ENCODE results near the gene TUBA8. TPM values are rescaled to one million over a fixed set of nuclear protein-coding genes. Genes with fewer than 3 reads are reported as not detected.

Gene TUBA8
- total RNA-seq, 2 donors from 2014 or later, result 0.41 to 2.2 TPM

DNA sequence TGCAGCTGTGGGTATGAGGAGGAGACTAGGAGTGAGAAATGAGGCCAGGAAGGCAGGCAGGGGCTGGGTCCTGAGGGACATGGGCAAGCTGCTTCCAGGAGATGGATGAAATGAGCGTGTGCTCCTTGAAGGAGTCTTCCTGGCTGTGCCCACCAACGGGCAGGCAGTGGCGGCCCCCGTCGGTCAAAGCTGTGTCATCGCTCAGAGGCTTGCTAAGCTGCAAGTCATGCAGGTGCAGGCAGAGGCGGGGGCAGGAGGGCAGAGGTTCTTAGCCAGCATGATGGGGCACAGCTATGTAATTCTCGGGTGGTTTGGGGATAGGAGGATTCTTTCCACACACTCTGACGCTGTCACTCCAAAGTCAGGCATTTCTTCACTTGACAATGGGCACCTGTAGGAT is 45.4 kb upstream of the TUBA8 start:
- ATAC-seq (ENCODE audit: insufficient number of reproducible peaks, low FRiP score, low read depth), result no peak
- peaks cover 19 to 44% of the 10 kb centered on the region in 2 donors for H3K4me1 ChIP-seq (ENCODE audit: control insufficient read depth in 1 of 2, low read depth in 2 of 2)
- no peaks in the 10 kb centered on the region for H3K9me3 ChIP-seq
- H3K27me3 ChIP-seq (replicated peaks; ENCODE audit: insufficient read depth), result no peaks in the 10 kb centered on the region
- H3K27ac ChIP-seq, result no peak overlapping the region
- H3K36me3 ChIP-seq, result no peaks in the 10 kb centered on the region
- no peak for DNase-seq (ENCODE audit: low spot score)
- TF ChIP-seq, protein P1, sequence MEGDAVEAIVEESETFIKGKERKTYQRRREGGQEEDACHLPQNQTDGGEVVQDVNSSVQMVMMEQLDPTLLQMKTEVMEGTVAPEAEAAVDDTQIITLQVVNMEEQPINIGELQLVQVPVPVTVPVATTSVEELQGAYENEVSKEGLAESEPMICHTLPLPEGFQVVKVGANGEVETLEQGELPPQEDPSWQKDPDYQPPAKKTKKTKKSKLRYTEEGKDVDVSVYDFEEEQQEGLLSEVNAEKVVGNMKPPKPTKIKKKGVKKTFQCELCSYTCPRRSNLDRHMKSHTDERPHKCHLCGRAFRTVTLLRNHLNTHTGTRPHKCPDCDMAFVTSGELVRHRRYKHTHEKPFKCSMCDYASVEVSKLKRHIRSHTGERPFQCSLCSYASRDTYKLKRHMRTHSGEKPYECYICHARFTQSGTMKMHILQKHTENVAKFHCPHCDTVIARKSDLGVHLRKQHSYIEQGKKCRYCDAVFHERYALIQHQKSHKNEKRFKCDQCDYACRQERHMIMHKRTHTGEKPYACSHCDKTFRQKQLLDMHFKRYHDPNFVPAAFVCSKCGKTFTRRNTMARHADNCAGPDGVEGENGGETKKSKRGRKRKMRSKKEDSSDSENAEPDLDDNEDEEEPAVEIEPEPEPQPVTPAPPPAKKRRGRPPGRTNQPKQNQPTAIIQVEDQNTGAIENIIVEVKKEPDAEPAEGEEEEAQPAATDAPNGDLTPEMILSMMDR (IDR thresholded peaks at IDR 0.05), result no peak
- no peak overlapping the region for H3K4me3 ChIP-seq

DNA sequence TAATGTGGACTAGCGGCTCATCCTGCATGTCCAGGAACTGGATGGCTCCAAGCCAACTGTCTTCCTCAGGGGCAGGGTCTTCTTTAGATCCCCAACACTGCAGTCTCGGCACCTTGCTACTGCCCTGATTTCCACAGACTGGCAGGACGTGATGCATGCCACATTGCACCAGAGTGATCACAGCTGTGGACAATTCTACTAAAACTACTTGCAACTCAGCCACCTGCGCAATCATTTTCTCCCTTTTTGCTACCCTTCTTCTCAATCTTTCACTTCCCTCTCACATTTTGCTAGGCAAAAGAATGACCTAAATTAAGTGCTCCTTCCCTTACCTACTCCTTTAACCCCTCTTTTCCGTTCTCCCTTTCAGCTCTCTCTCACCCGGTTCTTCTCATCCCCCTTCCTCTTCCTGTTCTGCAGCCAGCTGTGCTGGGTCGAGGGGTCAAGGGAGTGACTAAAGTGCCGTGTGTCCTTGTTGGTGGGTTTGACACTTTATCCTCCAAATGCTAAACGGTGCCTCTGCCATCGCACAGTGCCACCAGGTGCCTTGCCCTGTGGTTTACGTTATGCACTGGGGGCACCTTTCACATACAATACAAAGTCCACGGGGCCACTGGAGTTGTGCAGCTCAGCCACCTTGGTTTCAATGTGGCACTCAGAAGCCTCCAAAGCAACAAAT is 44.3 kb upstream of the TUBA8 start:
- no peak for ATAC-seq (ENCODE audit: insufficient number of reproducible peaks, low FRiP score, low read depth)
- peaks cover 19 to 37% of the 10 kb centered on the region in 2 donors for H3K4me1 ChIP-seq (ENCODE audit: control insufficient read depth in 1 of 2, low read depth in 2 of 2)
- no peak for DNase-seq (ENCODE audit: low spot score)
- H3K27ac ChIP-seq, result peak overlapping the region; percentile 88 to 97
- no peaks in the 10 kb centered on the region for H3K9me3 ChIP-seq
- H3K27me3 ChIP-seq (replicated peaks; ENCODE audit: insufficient read depth), result no peaks in the 10 kb centered on the region
- H3K4me3 ChIP-seq, result no peak overlapping the region
- H3K36me3 ChIP-seq, result no peaks in the 10 kb centered on the region
- TF ChIP-seq, protein P1 (IDR thresholded peaks at IDR 0.05), result no peak

DNA sequence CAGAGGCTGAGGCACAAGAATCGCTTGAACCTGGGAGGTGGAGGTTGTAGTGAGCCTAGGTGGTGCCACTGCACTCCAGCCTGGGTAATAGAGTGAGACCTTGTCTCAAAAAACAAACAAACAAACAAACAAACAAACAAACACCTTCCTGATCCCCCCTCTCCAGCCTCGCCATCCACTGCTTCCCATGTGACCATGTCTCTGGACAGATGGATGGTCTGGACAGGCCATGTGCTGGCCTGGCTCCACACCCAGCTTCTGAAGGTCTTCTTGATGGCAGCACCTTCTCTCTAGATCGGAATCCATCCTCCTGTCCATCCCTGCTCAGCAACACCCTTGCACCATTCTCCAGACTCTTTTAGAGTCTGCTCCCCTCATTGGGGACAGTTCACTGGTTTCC is 43.5 kb upstream of the TUBA8 start:
- TF ChIP-seq, protein P1 (IDR thresholded peaks at IDR 0.05), result no peak
- Histone ChIP-seq H3K4me1 (ENCODE audit: control insufficient read depth in 1 of 2, low read depth in 2 of 2) (peaks cover 15 to 30% of the 10 kb centered on the region in 2 donors), H3K9me3 (no peaks in the 10 kb centered on the region), H3K27ac (peak overlapping the region; percentile 88 to 97), H3K4me3 (peak overlapping the region; percentile 51), H3K36me3 (no peaks in the 10 kb centered on the region), H3K27me3 (replicated peaks; ENCODE audit: insufficient read depth) (no peaks in the 10 kb centered on the region)
- peak; percentile 29 for ATAC-seq (ENCODE audit: insufficient number of reproducible peaks, low FRiP score, low read depth)
- no peak for DNase-seq (ENCODE audit: low spot score)

DNA sequence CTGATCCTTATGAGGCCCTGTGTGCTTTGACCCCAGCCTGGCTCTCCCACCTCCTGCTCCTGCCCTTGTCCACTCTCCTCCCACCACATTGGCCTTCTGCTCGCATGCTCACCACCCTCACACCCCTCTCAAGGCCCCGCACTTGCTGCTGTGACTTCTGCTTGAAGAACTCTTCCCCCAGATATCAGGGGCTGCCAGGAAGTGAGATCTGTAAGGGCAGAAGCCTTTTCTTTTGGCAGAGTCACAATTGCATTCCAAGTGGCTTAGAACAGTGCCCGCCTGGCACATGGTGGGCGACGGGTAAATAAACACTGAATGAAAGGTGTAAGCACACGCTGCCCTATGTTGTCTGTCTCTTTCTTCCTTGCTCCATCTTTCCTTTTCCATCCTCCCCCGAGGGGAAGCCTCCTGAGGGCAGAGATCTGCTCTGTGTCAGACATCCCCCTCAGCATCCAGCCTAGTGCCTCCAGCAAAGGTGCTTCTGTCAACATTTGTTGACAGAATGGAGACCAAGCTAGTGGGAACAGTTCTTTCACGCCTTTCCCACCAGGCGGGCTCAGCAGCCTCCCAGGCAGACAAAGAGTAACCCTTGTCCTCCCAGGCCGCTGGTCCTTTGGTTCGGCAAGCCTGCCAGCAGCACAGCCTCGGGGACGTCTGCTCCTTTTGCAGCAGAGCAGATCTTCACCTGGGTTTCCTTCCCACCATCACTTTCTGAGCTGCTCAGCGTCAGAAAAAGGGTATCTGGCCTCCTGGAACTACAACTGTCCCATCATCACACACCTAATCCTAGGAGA is 42.9 kb upstream of the TUBA8 start:
- TF ChIP-seq, protein P1 (IDR thresholded peaks at IDR 0.05), result no peak
- Histone ChIP-seq H3K27ac (peak overlapping the region; percentile 88 to 97), H3K9me3 (no peaks in the 10 kb centered on the region), H3K4me3 (peak overlapping the region; percentile 51), H3K4me1 (ENCODE audit: control insufficient read depth in 1 of 2, low read depth in 2 of 2) (peaks cover 15 to 30% of the 10 kb centered on the region in 2 donors), H3K36me3 (no peaks in the 10 kb centered on the region), H3K27me3 (replicated peaks; ENCODE audit: insufficient read depth) (no peaks in the 10 kb centered on the region)
- ATAC-seq (ENCODE audit: insufficient number of reproducible peaks, low FRiP score, low read depth) (peak; percentile 2), DNase-seq (ENCODE audit: low spot score) (no peak)

DNA sequence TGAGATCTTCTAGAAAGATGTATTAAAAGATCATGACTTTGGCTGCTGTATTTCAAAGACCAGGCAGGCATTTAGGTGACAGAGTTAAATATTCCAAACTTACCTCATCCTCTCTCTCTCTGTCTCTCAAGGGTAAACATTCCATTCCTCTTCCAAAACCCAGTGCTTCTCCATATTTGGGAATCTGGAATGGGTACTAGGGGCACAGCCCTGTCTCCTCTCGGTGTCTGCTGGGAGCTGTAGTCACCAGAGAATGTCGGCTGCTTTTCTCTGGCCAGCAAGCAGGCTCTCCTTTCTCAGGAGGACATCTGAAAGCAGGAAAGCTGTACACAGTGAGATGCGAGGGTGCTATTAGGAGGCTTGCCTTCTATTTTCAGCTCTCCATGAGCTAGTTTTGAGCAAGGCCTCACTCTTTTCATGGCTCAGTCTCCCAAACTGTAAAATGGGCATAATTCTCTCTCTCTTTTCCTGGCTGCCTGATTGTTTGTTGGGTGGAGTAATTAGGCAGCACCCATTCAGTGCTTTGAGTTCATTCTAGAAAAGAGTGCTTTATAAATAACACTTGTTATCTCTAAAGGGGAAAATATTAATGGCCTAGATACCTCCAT is 42.1 kb upstream of the TUBA8 start:
- ATAC-seq (ENCODE audit: insufficient number of reproducible peaks, low FRiP score, low read depth) (peak; percentile 60), DNase-seq (ENCODE audit: low spot score) (no peak)
- TF ChIP-seq, protein P1 (IDR thresholded peaks at IDR 0.05), result no peak
- Histone ChIP-seq H3K27ac (peak overlapping the region; percentile 88 to 97), H3K36me3 (no peaks in the 10 kb centered on the region), H3K27me3 (replicated peaks; ENCODE audit: insufficient read depth) (no peaks in the 10 kb centered on the region), H3K4me3 (peak overlapping the region; percentile 51), H3K4me1 (ENCODE audit: control insufficient read depth in 1 of 2, low read depth in 2 of 2) (peaks cover 15 to 30% of the 10 kb centered on the region in 2 donors), H3K9me3 (no peaks in the 10 kb centered on the region)
